OCI-LY7 (cell line): ENCODE data around the gene RAB44. TPM values are rescaled to one million over a fixed set of nuclear protein-coding genes. Genes with fewer than 3 reads are reported as not detected.

Experiments
- BruUV-seq: library from RNA; stranded (reverse); fragments of 400-500 nt; replicated peaks from 2 replicates; lab custom pipeline; 2021; lab: Mats Ljungman, UMichigan
- CTCF ChIA-PET: fragments of 300-600 bp; sonication (Branson Sonifier 250); formaldehyde crosslinking; loops from one replicate; lab custom pipeline; 2022; ENCODE audit warnings: antibody characterized with exemption; ENCODE audit not compliant: unreplicated experiment; lab: Charles Lee
- POLR2A ChIA-PET: fragments of 300-600 bp; sonication (Branson Sonifier 250); formaldehyde crosslinking; loops from one replicate; lab custom pipeline; 2022; ENCODE audit warnings: antibody characterized with exemption; lab: Charles Lee
- DNase-seq: peaks from one replicate; pipeline ENCODE4 v3.0.0-alpha.2; 2015; ENCODE audit warnings: low spot score
- H2AFZ ChIP-seq: fragments of 200-600 bp; sonication (generic), shearing (Covaris generic); 2 replicates; pipeline ENCODE4 v1.6.1; 2014; ENCODE audit warnings: mild to moderate bottlenecking, antibody characterized with exemption, low read length, moderate library complexity
- H3K27ac ChIP-seq: fragments of 200-600 bp; sonication (generic); 2 replicates; pipeline ENCODE4 v1.5.1; 2014; ENCODE audit warnings: mixed run types, low read depth, mild to moderate bottlenecking, moderate library complexity, low read length, inconsistent platforms; ENCODE audit not compliant: poor library complexity, severe bottlenecking
- H3K36me3 ChIP-seq: fragments of 200-600 bp; sonication (generic); 2 replicates; pipeline ENCODE4 v1.6.1; 2014; ENCODE audit warnings: mild to moderate bottlenecking, antibody characterized with exemption, low read length, moderate library complexity, mixed read lengths; ENCODE audit not compliant: insufficient read depth
- H3K4me1 ChIP-seq: fragments of 200-600 bp; sonication (generic); 2 replicates; pipeline ENCODE4 v1.5.1; 2014; ENCODE audit warnings: mild to moderate bottlenecking, low read length; ENCODE audit not compliant: insufficient read depth, poor library complexity, severe bottlenecking
- H3K4me2 ChIP-seq: fragments of 200-600 bp; sonication (generic); 2 replicates; pipeline ENCODE4 v1.6.1; 2014; ENCODE audit warnings: mild to moderate bottlenecking, low read length
- H3K4me3 ChIP-seq: fragments of 200-600 bp; sonication (generic); 2 replicates; pipeline ENCODE4 v1.5.1; 2014; ENCODE audit warnings: mild to moderate bottlenecking, low read depth, low read length; ENCODE audit not compliant: poor library complexity, severe bottlenecking
- H3K79me2 ChIP-seq: fragments of 200-600 bp; sonication (generic); 2 replicates; pipeline ENCODE4 v1.6.1; 2016; ENCODE audit warnings: low read depth, mild to moderate bottlenecking, low read length, moderate library complexity, mixed read lengths; ENCODE audit not compliant: insufficient read depth
- H3K9me2 ChIP-seq: fragments of 200-600 bp; sonication (generic); 2 replicates; pipeline ENCODE4 v1.6.1; 2016; ENCODE audit warnings: mild to moderate bottlenecking, low read length, mixed read lengths; ENCODE audit not compliant: insufficient read depth
- H3K9me3 ChIP-seq: fragments of 200-600 bp; sonication (generic); 2 replicates; pipeline ENCODE4 v1.6.1; 2014; ENCODE audit warnings: mild to moderate bottlenecking, mixed run types, low read length, mixed read lengths
- H4K20me1 ChIP-seq: fragments of 200-600 bp; sonication (generic); 2 replicates; pipeline ENCODE4 v1.6.1; 2014; ENCODE audit warnings: mild to moderate bottlenecking, antibody characterized with exemption, low read length, moderate library complexity, mixed read lengths; ENCODE audit not compliant: insufficient read depth
- CTCF ChIP-seq: fragments of 200-600 bp; sonication (generic); conservative IDR thresholded peaks from 2 replicates; pipeline ENCODE4 v1.5.1; 2014; ENCODE audit warnings: mild to moderate bottlenecking, antibody characterized with exemption, low read length, moderate library complexity, mixed read lengths
- EZH2phosphoT487 ChIP-seq: fragments of 200-600 bp; sonication (generic); IDR thresholded peaks from 2 replicates; pipeline ENCODE4 v1.6.1; 2018; ENCODE audit warnings: low read depth, borderline replicate concordance, mild to moderate bottlenecking, mixed run types, antibody characterized with exemption, low read length, moderate library complexity, mixed read lengths
- intact Hi-C: fragments of 100-400 bp; cut with micrococcal nuclease; formaldehyde crosslinking; loops from one replicate; pipeline ENCODE4 v1.10.0; 2022; ENCODE audit not compliant: unreplicated experiment
- total RNA-seq, 2 experiments: library from RNA; depleted of rRNA in 1 of 2; stranded (reverse); fragments of >200 nt in 1 of 2; shearing (Covaris generic) in 1 of 2; gene quantifications; 2 replicates each; pipeline ENCODE4 v1.2.3, GENCODE V29; 2014 to 2022

The RAB44 gene
- total RNA-seq, 2 experiments from 2014 or later, result 0.09 TPM; not detected in 1

GRCh38 chr6:36662827-36663256 is 34.8 kb upstream of the RAB44 start:
- no TSS peak for BruUV-seq
- H3K27ac ChIP-seq, result peak overlapping the region; percentile 63
- CTCF ChIA-PET, result interaction anchor here (0.6 to 1.5 kb wide), 4 partner anchors 11 to 96 kb away, joined by 3 to 5 read pairs (median 3); no protein-coding TSS in a partner anchor
- POLR2A ChIA-PET, result interaction anchor here (0.6 to 6.1 kb wide), 8 partner anchors 10 to 280 kb away, joined by 3 to 55 read pairs (median 3); no protein-coding TSS in a partner anchor
- intact Hi-C loops, result loop anchor here (1.0 to 5.0 kb wide), 4 partner anchors 19 to 94 kb away; no protein-coding TSS in a partner anchor
- peaks cover 93% of the 10 kb centered on the region for H3K4me1 ChIP-seq
- H3K9me2 ChIP-seq, result no peaks in the 10 kb centered on the region
- H3K36me3 ChIP-seq, result no peaks in the 10 kb centered on the region
- no peak for TF ChIP-seq CTCF
- TF ChIP-seq EZH2phosphoT487, result no peak
- H3K9me3 ChIP-seq, result no peaks in the 10 kb centered on the region
- peak overlapping the region; percentile 79 for H3K4me2 ChIP-seq
- H3K79me2 ChIP-seq, result no peaks in the 10 kb centered on the region
- DNase-seq, result peak; percentile 57
- peak overlapping the region; percentile 49 for H3K4me3 ChIP-seq
- H4K20me1 ChIP-seq, result no peaks in the 10 kb centered on the region; the same call in 1 of the 2 replicates
- H2AFZ ChIP-seq, result no peak overlapping the region

GRCh38 chr6:36663504-36664446 is 33.9 kb upstream of the RAB44 start:
- POLR2A ChIA-PET, result interaction anchor here (1.3 to 6.1 kb wide), 4 partner anchors 11 to 54 kb away, joined by 3 to 55 read pairs (median 10); no protein-coding TSS in a partner anchor

More at GRCh38 chr6:36663504-36664446, 33.9 kb upstream of the RAB44 start:
- Histone ChIP-seq H3K4me1 (peaks cover 90% of the 10 kb centered on the region), H4K20me1 (no peaks in the 10 kb centered on the region; the same call in 1 of the 2 replicates), H3K9me3 (no peaks in the 10 kb centered on the region), H3K4me2 (peak overlapping the region; percentile 79), H3K27ac (no peak overlapping the region), H3K4me3 (peak overlapping the region; percentile 49), H3K9me2 (no peaks in the 10 kb centered on the region), H2AFZ (no peak overlapping the region), H3K79me2 (no peaks in the 10 kb centered on the region), H3K36me3 (no peaks in the 10 kb centered on the region)
- CTCF ChIA-PET, result interaction anchor here (1.0 to 1.4 kb wide), 3 partner anchors 10 to 49 kb away, joined by 3 to 6 read pairs (median 5); no protein-coding TSS in a partner anchor
- no TSS peak for BruUV-seq
- intact Hi-C loops, result loop anchor here (1.0 to 5.0 kb wide), 3 partner anchors 41 to 94 kb away; no protein-coding TSS in a partner anchor
- no peak for DNase-seq
- TF ChIP-seq EZH2phosphoT487, result no peak
- no peak for TF ChIP-seq CTCF
